GM12878 (cell line): Measurements from ENCODE around the gene JAKMIP1. TPM values are rescaled to one million over a fixed set of nuclear protein-coding genes. Genes with fewer than 3 reads are reported as not detected.

Source experiments
- ATAC-seq: fragments of 200-7000 bp; cut with Tn5 transposase; 3 replicates; pipeline ENCODE4 v1.9.1; 2020; ENCODE audit warnings: mild to moderate bottlenecking, moderate library complexity
- BruUV-seq: library from RNA; stranded (reverse); fragments of 400-500 nt; replicated peaks from 2 replicates; lab custom pipeline; 2021; lab: Mats Ljungman, UMichigan
- CTCF ChIA-PET: fragments of 300-600 bp; sonication (Branson Sonifier 250); formaldehyde crosslinking; extraction: SDS; loops from one replicate; lab custom pipeline; 2021; ENCODE audit warnings: inconsistent platforms; lab: Yijun Ruan, JAX
- POLR2A ChIA-PET: fragments of 350-600 bp; formaldehyde crosslinking; extraction: SDS; loops from one replicate; lab custom pipeline; 2021; ENCODE audit warnings: inconsistent platforms; lab: Charles Lee
- RAD21 ChIA-PET: fragments of 300-600 bp; sonication (Branson Sonifier 250); formaldehyde crosslinking; loops from one replicate; lab custom pipeline; 2023; ENCODE audit warnings: antibody characterized with exemption; ENCODE audit not compliant: unreplicated experiment; lab: Charles Lee
- SMC1A ChIA-PET: fragments of 300-600 bp; sonication (Branson Sonifier 250); formaldehyde crosslinking; loops from one replicate; lab custom pipeline; 2023; ENCODE audit not compliant: unreplicated experiment, uncharacterized antibody; lab: Charles Lee
- DNase-seq: peaks from one replicate; pipeline ENCODE4 v3.0.0-alpha.2; 2011; ENCODE audit warnings: low read depth, low spot score
- FAIRE-seq: peaks from 3 replicates; lab custom pipeline; 2011; peaks lifted over from hg19 to GRCh38; lab: Jason Lieb, UNC
- H2AFZ ChIP-seq: 2 replicates; pipeline ENCODE4 v1.6.0; 2011; ENCODE audit warnings: low read depth, low read length, control low read depth; ENCODE audit not compliant: control insufficient read depth
- H3K27ac ChIP-seq: 2 replicates; pipeline ENCODE4 v1.5.1; 2011; ENCODE audit warnings: control low read depth; ENCODE audit not compliant: control insufficient read depth, insufficient read depth
- H3K27me3 ChIP-seq, 2 experiments: replicated peaks in 1 of 2; 2 replicates each; pipeline versions ENCODE4 v1.6.0 to v1.6.1; 2011; ENCODE audit warnings: low read length in 1 of 2; ENCODE audit not compliant: control insufficient read depth in 2 of 2, insufficient read depth in 2 of 2
- H3K36me3 ChIP-seq, 2 experiments: 2 replicates each; pipeline ENCODE4 v1.5.1; 2011; ENCODE audit warnings: low read length in 1 of 2; ENCODE audit not compliant: control insufficient read depth in 2 of 2, insufficient read depth in 2 of 2
- H3K4me1 ChIP-seq: 2 replicates; pipeline ENCODE4 v1.6.1; 2011; ENCODE audit warnings: mild to moderate bottlenecking, low read length, moderate library complexity, mixed read lengths; ENCODE audit not compliant: control insufficient read depth, insufficient read depth
- H3K4me2 ChIP-seq: 2 replicates; pipeline ENCODE4 v1.6.0; 2011; ENCODE audit warnings: control low read depth; ENCODE audit not compliant: control insufficient read depth, insufficient read depth
- H3K4me3 ChIP-seq: fragments of 200-600 bp; sonication (generic); 2 replicates; pipeline ENCODE4 v1.5.1; 2016
- H3K79me2 ChIP-seq: 2 replicates; pipeline ENCODE4 v1.6.0; 2011; ENCODE audit warnings: low read length; ENCODE audit not compliant: control insufficient read depth, insufficient read depth
- H3K9ac ChIP-seq: 2 replicates; pipeline ENCODE4 v1.8.0; 2011; ENCODE audit warnings: low read length, control low read depth, mixed read lengths; ENCODE audit not compliant: control insufficient read depth, insufficient read depth
- H3K9me3 ChIP-seq: replicated peaks from 3 replicates; pipeline ENCODE4 v1.5.1; 2011; ENCODE audit warnings: mild to moderate bottlenecking, low read length; ENCODE audit not compliant: control insufficient read depth, insufficient read depth
- H4K20me1 ChIP-seq: 2 replicates; pipeline ENCODE4 v1.6.0; 2011; ENCODE audit not compliant: control insufficient read depth, insufficient read depth
- BCL11A ChIP-seq: IDR thresholded peaks from 2 replicates; pipeline ENCODE4 v1.6.1; 2011; ENCODE audit warnings: low read depth, low read length
- CHD2 ChIP-seq: IDR thresholded peaks from 2 replicates; pipeline ENCODE4 v1.6.1; 2011; ENCODE audit warnings: low read depth, low read length, improper control_type of control experiment, borderline replicate concordance
- CHD4 ChIP-seq: fragments of 200-600 bp; sonication (generic); IDR thresholded peaks from 2 replicates; pipeline ENCODE4 v1.6.1; 2016; ENCODE audit warnings: mild to moderate bottlenecking
- CREB1 ChIP-seq: IDR thresholded peaks from 2 replicates; pipeline ENCODE4 v1.6.1; 2012; ENCODE audit warnings: low read depth, mild to moderate bottlenecking, inconsistent platforms
- CREM ChIP-seq: IDR thresholded peaks from 2 replicates; pipeline ENCODE4 v1.6.1; 2014; ENCODE audit warnings: antibody characterized with exemption, low read depth
- FOXK2 ChIP-seq: fragments of 450-650 bp; IDR thresholded peaks from 2 replicates; pipeline ENCODE4 v1.6.1; 2017; ENCODE audit warnings: mild to moderate bottlenecking, moderate library complexity
- HDGF ChIP-seq: fragments of 450-650 bp; IDR thresholded peaks from 2 replicates; pipeline ENCODE4 v1.6.1; 2016; ENCODE audit warnings: antibody characterized with exemption
- PAX5 ChIP-seq: IDR thresholded peaks from 2 replicates; pipeline ENCODE4 v1.6.1; 2011; ENCODE audit warnings: low read depth, low read length, borderline replicate concordance
- POLR2A ChIP-seq: IDR thresholded peaks from 2 replicates; pipeline ENCODE4 v1.6.1; 2011; ENCODE audit warnings: low read depth, mild to moderate bottlenecking, low read length
- RAD21 ChIP-seq: IDR thresholded peaks from 2 replicates; pipeline ENCODE4 v1.6.1; 2011; ENCODE audit warnings: mild to moderate bottlenecking, low read depth, low read length, moderate library complexity; ENCODE audit not compliant: insufficient read depth
- SIX5 ChIP-seq: IDR thresholded peaks from 2 replicates; pipeline ENCODE4 v1.6.1; 2011; ENCODE audit warnings: mild to moderate bottlenecking, low read depth, low read length, moderate library complexity; ENCODE audit not compliant: severe bottlenecking
- SREBF2 ChIP-seq: IDR thresholded peaks from 2 replicates; pipeline ENCODE4 v1.6.1; 2012; ENCODE audit warnings: mild to moderate bottlenecking, low read length
- TAF1 ChIP-seq: IDR thresholded peaks from 2 replicates; pipeline ENCODE4 v1.6.1; 2011; ENCODE audit warnings: mild to moderate bottlenecking, low read depth, low read length, borderline replicate concordance
- USF2 ChIP-seq: IDR thresholded peaks from 2 replicates; pipeline ENCODE4 v1.6.1; 2011; ENCODE audit warnings: low read depth, low read length, improper control_type of control experiment, borderline replicate concordance
- WGBS: methylation state at CpG from one replicate; pipeline ENCODE4 v1.1.6; 2016; ENCODE audit warnings: low lambda C conversion rate; ENCODE audit not compliant: insufficient replicate concordance, insufficient coverage; ENCODE audit errors: missing lambda C conversion rate; 5-methylcytosine and 5-hydroxymethylcytosine counted together
- in situ Hi-C: fragments of 300-500 bp; cut with MboI; formaldehyde crosslinking; loops from 9 replicates; pipeline ENCODE4 v1.14.3; 2018; ENCODE audit warnings: mixed read lengths
- intact Hi-C: fragments of 100-400 bp; cut with micrococcal nuclease; formaldehyde crosslinking; loops from one replicate; pipeline ENCODE4 v1.14.2; 2022; ENCODE audit not compliant: unreplicated experiment
- polyA plus RNA-seq, 11 experiments: library from polyadenylated mRNA; depleted of rRNA in 4 of 11; unstranded in 6 of 11; stranded (reverse) in 5 of 11; fragments of >200 nt; fragmentation: Nextera tagmentation in 4 of 11; fragmentation: Illumina TruSeq in 1 of 11; extraction: Ambion mirVana in 4 of 11; extraction: Trizol in 1 of 11; gene quantifications; 1 replicate in 1 of 11; 2 replicates in 10 of 11; pipeline versions ENCODE4 v1.2.1 to v1.2.3, GENCODE V29; 2011 to 2016; ENCODE audit warnings: inconsistent platforms in 2 of 11, missing spikeins in 2 of 11, low read depth in 1 of 11
- total RNA-seq, 4 experiments: library from RNA; depleted of rRNA in 3 of 4; stranded (reverse); fragments of >200 nt in 3 of 4; fragmentation: Illumina TruSeq in 1 of 4; extraction: Trizol in 1 of 4; gene quantifications; 2 replicates each; pipeline versions ENCODE4 v1.2.1 to v1.2.3, GENCODE V29; 2013 to 2021
- TF ChIP-seq, protein P1 (sequence below): fragments of 450-650 bp; IDR thresholded peaks from 2 replicates; pipeline ENCODE4 v1.6.1; 2017; ENCODE audit warnings: borderline replicate concordance

JAKMIP1 gene
- total and polyA plus RNA-seq, 10 of the 15 experiments (the other 5 are each of a cell fraction or from before 2014, with no cell fraction given) = 0.52 to 16.7 (median 12.3) TPM

- Histone ChIP-seq H3K4me3 (no peak overlapping the region), H3K4me2 (no peak overlapping the region), H2AFZ (no peak overlapping the region), H3K9me3 (no peaks in the 10 kb centered on the region), H4K20me1 (no peaks in the 10 kb centered on the region), H3K27ac (no peak overlapping the region), H3K27me3 (no peaks in the 10 kb centered on the region; a peak in 1 of 4 replicates), H3K36me3 (no peaks in the 10 kb centered on the region; a peak in 1 of 4 replicates), H3K4me1 (peaks cover 6% of the 10 kb centered on the region; the same call in 1 of the 2 replicates), H3K9ac (no peak overlapping the region), H3K79me2 (no peaks in the 10 kb centered on the region)
- no peak for FAIRE-seq
- no TSS peak for BruUV-seq
- no peak for DNase-seq
- ChIA-PET SMC1A (no interaction called here), POLR2A (no interaction called here), CTCF (interaction anchor here (0.8 kb wide), 1 partner anchor 16 kb away, joined by 3 read pairs; no protein-coding TSS in a partner anchor), RAD21 (interaction anchor here (1.0 kb wide), 1 partner anchor 9 kb away, joined by 3 read pairs; no protein-coding TSS in a partner anchor)
- no peak for ATAC-seq
- TF ChIP-seq USF2 = no peak
- TF ChIP-seq CHD2 = no peak
- TF ChIP-seq CREB1 = no peak
- 55% methylated on average over 6 of the region's 6 CpGs for WGBS
- intact Hi-C loops (no loop called here), in situ Hi-C loops (no loop called here)
Observed at GRCh38 chr4:6208416-6208815, 8.1 kb upstream of the JAKMIP1 start.

- TF ChIP-seq CHD4 (no peak), FOXK2 (no peak), RAD21 (no peak), HDGF (no peak), TAF1 (no peak), SREBF2 (no peak), POLR2A (no peak), CREM (no peak), BCL11A (no peak), SIX5 (no peak), PAX5 (no peak)
- TF ChIP-seq, protein P1, sequence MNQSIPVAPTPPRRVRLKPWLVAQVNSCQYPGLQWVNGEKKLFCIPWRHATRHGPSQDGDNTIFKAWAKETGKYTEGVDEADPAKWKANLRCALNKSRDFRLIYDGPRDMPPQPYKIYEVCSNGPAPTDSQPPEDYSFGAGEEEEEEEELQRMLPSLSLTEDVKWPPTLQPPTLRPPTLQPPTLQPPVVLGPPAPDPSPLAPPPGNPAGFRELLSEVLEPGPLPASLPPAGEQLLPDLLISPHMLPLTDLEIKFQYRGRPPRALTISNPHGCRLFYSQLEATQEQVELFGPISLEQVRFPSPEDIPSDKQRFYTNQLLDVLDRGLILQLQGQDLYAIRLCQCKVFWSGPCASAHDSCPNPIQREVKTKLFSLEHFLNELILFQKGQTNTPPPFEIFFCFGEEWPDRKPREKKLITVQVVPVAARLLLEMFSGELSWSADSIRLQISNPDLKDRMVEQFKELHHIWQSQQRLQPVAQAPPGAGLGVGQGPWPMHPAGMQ = no peak
- Histone ChIP-seq H3K36me3 (no peaks in the 10 kb centered on the region; a peak in 1 of 4 replicates), H3K79me2 (no peaks in the 10 kb centered on the region), H3K9ac (no peak overlapping the region), H3K4me3 (no peak overlapping the region), H2AFZ (no peak overlapping the region), H3K27me3 (no peaks in the 10 kb centered on the region; a peak in 1 of 4 replicates), H4K20me1 (no peaks in the 10 kb centered on the region), H3K27ac (no peak overlapping the region), H3K4me1 (peaks cover 6% of the 10 kb centered on the region; the same call in 1 of the 2 replicates), H3K4me2 (no peak overlapping the region), H3K9me3 (no peaks in the 10 kb centered on the region)
- ChIA-PET POLR2A (interaction anchor here (0.5 kb wide), 2 partner anchors 129 to 274 kb away, joined by 3 read pairs; no protein-coding TSS in a partner anchor), CTCF (interaction anchor here (1.4 kb wide), 1 partner anchor 10 kb away, joined by 3 read pairs; no protein-coding TSS in a partner anchor), SMC1A (interaction anchor here (1.0 to 1.1 kb wide), 2 partner anchors 72 to 209 kb away, joined by 3 read pairs; no protein-coding TSS in a partner anchor), RAD21 (no interaction called here)
- DNase-seq (no peak), FAIRE-seq (no peak), ATAC-seq (no peak)
- in situ Hi-C loops = no loop called here
- 32% methylated on average over 4 of the region's 4 CpGs for WGBS
- BruUV-seq = no TSS peak
- intact Hi-C loops = no loop called here
Observed at GRCh38 chr4:6207602-6208001, 7.3 kb upstream of the JAKMIP1 start.
